ENCODE results near the gene MYO3B. TPM values are rescaled to one million over a fixed set of nuclear protein-coding genes. Genes with fewer than 3 reads are reported as not detected.

Gene MYO3B
- total RNA-seq, 1 experiment from 2014 or later = 0.63 TPM

DNA sequence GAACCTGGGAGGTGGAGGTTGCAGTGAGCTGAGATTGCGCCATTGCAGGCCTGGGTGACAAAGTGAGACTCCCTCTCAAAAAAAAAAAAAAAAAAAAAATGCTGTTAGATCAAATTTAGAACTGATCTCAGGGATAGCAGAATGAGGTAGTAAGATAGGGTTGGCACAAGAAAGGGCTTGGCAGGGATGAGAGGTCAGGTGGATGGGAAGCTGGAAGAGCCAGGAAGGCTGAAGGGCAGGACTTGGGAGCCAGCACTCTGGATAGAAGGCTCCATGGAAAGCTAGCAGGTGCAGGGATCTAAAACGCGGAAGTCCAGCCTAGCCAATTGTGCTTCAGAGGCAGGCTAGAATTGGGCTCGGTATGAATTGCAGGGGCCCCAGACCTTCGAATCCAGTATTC lies 286.3 kb downstream of the MYO3B start:
- Histone ChIP-seq H2BK20ac (ENCODE audit: low read depth, low read length, poor library complexity, severe bottlenecking) (no peak overlapping the region), H2BK5ac (ENCODE audit: insufficient read length, low read length) (no peak overlapping the region), H4K91ac (ENCODE audit: insufficient read length, low read depth, low read length) (no peak overlapping the region), H3K14ac (ENCODE audit: insufficient read depth, low read length) (no peak overlapping the region), H3K27me3 (ENCODE audit: insufficient read depth, low read length) (no peaks in the 10 kb centered on the region), H3K27ac (ENCODE audit: insufficient read length, low read depth, low read length) (no peak overlapping the region), H3K56ac (ENCODE audit: insufficient read length, low read depth, low read length) (no peak overlapping the region), H2BK15ac (ENCODE audit: low read depth, low read length) (no peak overlapping the region), H4K5ac (ENCODE audit: insufficient read length, low read depth, low read length) (no peak overlapping the region), H3K4me2 (ENCODE audit: insufficient read depth, insufficient read length, low read length) (no peak overlapping the region), H4K8ac (replicated peaks; ENCODE audit: insufficient read length, low read depth, low read length) (no peak overlapping the region), H2AFZ (ENCODE audit: low read length) (no peak overlapping the region), H3K9ac (ENCODE audit: extremely low read depth, insufficient read length, low read length) (no peak overlapping the region), H3T11ph (ENCODE audit: low read length) (no peak overlapping the region), H4K20me1 (ENCODE audit: control insufficient read depth, insufficient read depth, insufficient read length) (no peaks in the 10 kb centered on the region), H3K23me2 (ENCODE audit: insufficient read length, low read depth, low read length, poor library complexity, severe bottlenecking) (no peaks in the 10 kb centered on the region), H3K23ac (ENCODE audit: insufficient read length, low read depth, low read length) (no peak overlapping the region), H2BK120ac (ENCODE audit: low read depth, low read length, poor library complexity, severe bottlenecking) (no peak overlapping the region), H3K4me1 (ENCODE audit: insufficient read depth, low read length) (peaks cover 2% of the 10 kb centered on the region; the same call in 1 of the 2 replicates), H3K79me1 (ENCODE audit: insufficient read depth, low read depth, low read length, poor library complexity, severe bottlenecking) (no peaks in the 10 kb centered on the region), H2AK5ac (ENCODE audit: insufficient read length, low read length) (no peak overlapping the region), H3K18ac (ENCODE audit: insufficient read length, low read depth, low read length) (no peak overlapping the region), H2BK12ac (ENCODE audit: insufficient read length, low read depth, low read length) (no peak overlapping the region), H3K4ac (ENCODE audit: low read depth, low read length) (no peak overlapping the region), H3K9me3 (ENCODE audit: control insufficient read depth, low read depth, low read length) (peaks cover 5% of the 10 kb centered on the region), H3K79me2 (ENCODE audit: insufficient read depth, low read length) (no peaks in the 10 kb centered on the region)
- H3K27ac Mint-ChIP-seq = no peak overlapping the region
- H3K4me3 Mint-ChIP-seq = no peak overlapping the region
- H3K36me3 Mint-ChIP-seq (ENCODE audit: insufficient read depth in 1 of 3, low read depth in 3 of 3) = peaks cover 0 to under 1% (median under 1%) of the 10 kb centered on the region in 3 experiments; a peak in 3 of 7 replicates
- no peaks in the 10 kb centered on the region; the same call in 1 of the 2 replicates for H3K27me3 Mint-ChIP-seq (ENCODE audit: low read depth)
- DNase-seq = no peak
- H3K9me3 Mint-ChIP-seq = peaks cover 2 to 4% of the 10 kb centered on the region in 2 experiments; a peak in 4 of 5 replicates
- no peak for TF ChIP-seq CTCF (conservative IDR thresholded peaks at IDR 0.05)
- no CpG with 5 or more reads among the region's 5 CpGs for WGBS (ENCODE audit: extremely low coverage, insufficient read length, low lambda C conversion rate)
- H3K4me1 Mint-ChIP-seq = peaks cover 18 to 19% of the 10 kb centered on the region in 2 experiments

All from H9 (cell line).